K562 (cell line): ENCODE results near the gene NUFIP1. TPM values are rescaled to one million over a fixed set of nuclear protein-coding genes. Genes with fewer than 3 reads are reported as not detected.

Source experiments
- ATAC-seq: fragments of 200-7000 bp; cut with Tn5 transposase; 3 replicates; pipeline ENCODE4 v1.9.1; 2020; ENCODE audit warnings: moderate library complexity
- Bru-seq: library from RNA; stranded (reverse); fragments of 400-500 nt; gene quantifications from one replicate; lab custom pipeline; 2021; lab: Mats Ljungman, UMichigan
- BruChase-seq, 2 experiments: library from RNA; stranded (reverse); fragments of 400-500 nt; gene quantifications; one replicate each; lab custom pipeline; 2021; lab: Mats Ljungman, UMichigan
- BruUV-seq: library from RNA; stranded (reverse); fragments of 400-500 nt; replicated peaks from 2 replicates; lab custom pipeline; 2021; lab: Mats Ljungman, UMichigan
- CTCF ChIA-PET: fragments of 300-600 bp; formaldehyde crosslinking; extraction: SDS; loops from one replicate; lab custom pipeline; 2021; ENCODE audit warnings: low intra/inter-chr PET ratio; lab: Yijun Ruan, JAX
- POLR2A ChIA-PET: fragments of 300-600, 350-650 bp; sonication (Branson Sonifier 250); formaldehyde crosslinking; extraction: SDS; loops from one replicate; lab custom pipeline; 2021; ENCODE audit warnings: antibody characterized with exemption, inconsistent platforms; lab: Yijun Ruan, JAX
- DNase-seq, 4 experiments: peaks; one replicate each; pipeline versions ENCODE4 v3.0.0 to v3.0.0-alpha.2; 2011 to 2018; ENCODE audit warnings: low spot score in 3 of 4, mixed read lengths in 3 of 4; ENCODE audit errors: extremely low read depth in 1 of 4
- FAIRE-seq: peaks from 2 replicates; lab custom pipeline; 2011; peaks lifted over from hg19 to GRCh38; lab: Jason Lieb, UNC
- H2AFZ ChIP-seq: 2 replicates; pipeline ENCODE4 v1.6.0; 2011; ENCODE audit warnings: low read depth, low read length, control low read depth, inconsistent platforms
- H3K27ac ChIP-seq: fragments of 200-600 bp; 3 replicates; pipeline ENCODE4 v1.8.0; 2011; ENCODE audit warnings: low read depth, mild to moderate bottlenecking, control low read depth, inconsistent platforms, low read length, moderate library complexity, mixed read lengths; ENCODE audit errors: extremely low read depth
- H3K27me3 ChIP-seq, 2 experiments: fragments of 300-600 bp in 1 of 2; 2 replicates in 1 of 2; 3 replicates in 1 of 2; pipeline versions ENCODE4 v1.6.0 to v1.8.0; 2011; ENCODE audit warnings: inconsistent platforms in 2 of 2, low read length in 2 of 2, mild to moderate bottlenecking in 1 of 2, mixed read lengths in 1 of 2, moderate library complexity in 1 of 2; ENCODE audit not compliant: control insufficient read depth in 2 of 2, insufficient read depth in 2 of 2
- H3K36me3 ChIP-seq: fragments of 300-600 bp; 3 replicates; pipeline ENCODE4 v1.8.0; 2011; ENCODE audit warnings: mild to moderate bottlenecking, low read length, inconsistent platforms; ENCODE audit not compliant: control insufficient read depth, insufficient read depth
- H3K4me1 ChIP-seq, 2 experiments: fragments of 200-600 bp in 1 of 2; replicated peaks in 1 of 2; 2 replicates in 1 of 2; 3 replicates in 1 of 2; pipeline versions ENCODE4 v1.5.1 to v1.8.0; 2011; ENCODE audit warnings: inconsistent platforms in 2 of 2, low read length in 2 of 2, mild to moderate bottlenecking in 1 of 2, mixed read lengths in 1 of 2, moderate library complexity in 1 of 2; ENCODE audit not compliant: control insufficient read depth in 2 of 2, insufficient read depth in 2 of 2
- H3K4me2 ChIP-seq: 2 replicates; pipeline ENCODE4 v1.6.1; 2011; ENCODE audit warnings: low read length, control low read depth, inconsistent platforms, mixed read lengths; ENCODE audit not compliant: insufficient read depth
- H3K4me3 ChIP-seq: fragments of 200-600 bp; sonication (generic), shearing (Covaris generic); 2 replicates; pipeline ENCODE4 v1.5.1; 2016; ENCODE audit warnings: control low read depth, inconsistent platforms
- H3K79me2 ChIP-seq: fragments of 200-600 bp; 3 replicates; pipeline ENCODE4 v1.8.0; 2011; ENCODE audit warnings: low read length, inconsistent platforms; ENCODE audit not compliant: control insufficient read depth, insufficient read depth
- H3K9ac ChIP-seq, 2 experiments: 2 replicates each; pipeline versions ENCODE4 v1.6.0 to v1.6.1; 2011; ENCODE audit warnings: low read depth in 2 of 2, low read length in 2 of 2, control low read depth in 1 of 2, inconsistent platforms in 1 of 2, mild to moderate bottlenecking in 1 of 2, mixed read lengths in 1 of 2; ENCODE audit not compliant: insufficient read depth in 1 of 2
- H3K9me1 ChIP-seq: one replicate; pipeline ENCODE4 v1.6.0; 2011; ENCODE audit warnings: inconsistent platforms, mild to moderate bottlenecking, low read length, moderate library complexity; ENCODE audit not compliant: control insufficient read depth, insufficient read depth
- H3K9me3 ChIP-seq: replicated peaks from 2 replicates; pipeline ENCODE4 v1.5.1; 2011; ENCODE audit warnings: low read depth, low read length, inconsistent platforms; ENCODE audit not compliant: control insufficient read depth, insufficient read depth
- H4K20me1 ChIP-seq: replicated peaks from 2 replicates; pipeline ENCODE4 v1.6.1; 2011; ENCODE audit warnings: low read length, inconsistent platforms, mixed read lengths; ENCODE audit not compliant: control insufficient read depth, insufficient read depth
- CEBPZ ChIP-seq: fragments of 150-350 bp; IDR thresholded peaks from 2 replicates; pipeline ENCODE4 v1.6.1; 2014; ENCODE audit warnings: low read depth, mild to moderate bottlenecking, low read length, borderline replicate concordance
- CREB3 ChIP-seq: fragments of 450-650 bp; conservative IDR thresholded peaks from 2 replicates; pipeline ENCODE4 v1.6.1; 2016; ENCODE audit warnings: missing genetic modification characterization, low read depth, mild to moderate bottlenecking, missing compliant biosample characterization, moderate library complexity
- MED1 ChIP-seq: sonication (generic); formaldehyde crosslinking; IDR thresholded peaks from 2 replicates; pipeline ENCODE4 v1.8.1; 2023; ENCODE audit warnings: missing genetic modification reagents, borderline replicate concordance
- MXD1 ChIP-seq: fragments of 250-450 bp; sonication (Bioruptor Pico); IDR thresholded peaks from 2 replicates; pipeline ENCODE4 v1.8.0; 2021; ENCODE audit warnings: borderline replicate concordance, mild to moderate bottlenecking, moderate library complexity; ENCODE audit not compliant: poor library complexity, severe bottlenecking
- NELFE ChIP-seq: IDR thresholded peaks from 2 replicates; pipeline ENCODE4 v1.6.1; 2011; ENCODE audit warnings: mild to moderate bottlenecking; ENCODE audit not compliant: insufficient read depth, insufficient read length
- NFE2 ChIP-seq: IDR thresholded peaks from 2 replicates; pipeline ENCODE4 v1.6.1; 2014; ENCODE audit warnings: antibody characterized with exemption, low read depth
- NR2F6 ChIP-seq: fragments of 450-650 bp; formaldehyde crosslinking; IDR thresholded peaks from 2 replicates; pipeline ENCODE4 v1.4.0; 2020; ENCODE audit warnings: mild to moderate bottlenecking
- SMARCC2 ChIP-seq: fragments of 450-650 bp; IDR thresholded peaks from 2 replicates; pipeline ENCODE4 v1.6.1; 2017; ENCODE audit warnings: antibody characterized with exemption, moderate library complexity, mild to moderate bottlenecking, low read depth
- TBP ChIP-seq: optimal IDR thresholded peaks from 2 replicates; pipeline ENCODE3; 2011; ENCODE audit warnings: low read depth, low read length, improper control_type of control experiment
- ZBED1 ChIP-seq: IDR thresholded peaks from 2 replicates; pipeline ENCODE4 v1.6.1; 2014
- WGBS: fragments of 100-300 bp; shearing (Covaris generic); methylation state at CpG from one replicate; pipeline ENCODE4 v1.1.6; 2016; ENCODE audit warnings: low coverage, mixed read lengths; ENCODE audit not compliant: insufficient coverage; ENCODE audit errors: missing lambda C conversion rate; 5-methylcytosine and 5-hydroxymethylcytosine counted together
- in situ Hi-C: fragments of 300-500 bp; cut with MboI; formaldehyde crosslinking; loops from 4 replicates; pipeline ENCODE4 v1.15.0; 2018; ENCODE audit warnings: inconsistent platforms, mixed read lengths
- intact Hi-C: fragments of 100-400 bp; cut with micrococcal nuclease; formaldehyde crosslinking; loops from 2 replicates; pipeline ENCODE4 v1.14.2; 2022
- long read RNA-seq, 3 experiments: library from polyadenylated mRNA in 2 of 3; library from RNA in 1 of 3; unstranded in 2 of 3; stranded (forward) in 1 of 3; transcript quantifications; one replicate each; pipeline ENCODE4 v2.0.0, GENCODE V29; 2019 to 2022
- polyA minus RNA-seq, 3 experiments: library from RNA; depleted of rRNA, polyadenylated mRNA; stranded (reverse); fragments of >200 nt; gene quantifications; 2 replicates each; pipeline ENCODE4 v1.2.3, GENCODE V29; 2011
- polyA plus RNA-seq, 8 experiments: library from polyadenylated mRNA; depleted of rRNA in 4 of 8; stranded (reverse) in 5 of 8; unstranded in 3 of 8; fragments of >200 nt; fragmentation: Nextera tagmentation in 2 of 8; fragmentation: Illumina TruSeq in 1 of 8; extraction: Ambion mirVana in 2 of 8; extraction: Trizol in 1 of 8; gene quantifications; 2 replicates each; pipeline versions ENCODE4 v1.2.1 to v1.2.3, GENCODE V29; 2011 to 2014; ENCODE audit warnings: inconsistent platforms in 1 of 8, missing spikeins in 1 of 8
- total RNA-seq, 7 experiments: library from RNA; depleted of rRNA in 6 of 7; stranded (reverse); fragments of >200 nt in 6 of 7; fragmentation: Illumina TruSeq in 2 of 7; extraction: Trizol in 2 of 7; gene quantifications; 2 replicates each; pipeline versions ENCODE4 v1.2.1 to v1.2.3, GENCODE V29; 2011 to 2021; ENCODE audit warnings: low replicate concordance in 1 of 7

NUFIP1 gene
- 1.2 and 3.2 TPM in 2 replicates for total RNA-seq (2011; cell fraction: chromatin; rRNA removed; ENCODE audit: low replicate concordance)
- total RNA-seq (2011; cell fraction: nucleolus; rRNA removed) = 1.0 and 1.3 TPM in 2 replicates
- 1.8 and 3.2 TPM in 2 replicates for total RNA-seq (2011; cell fraction: nucleoplasm; rRNA removed)
- 2.7 and 4.9 TPM in 2 replicates for total RNA-seq (2014; rRNA removed)
- total RNA-seq (2014; rRNA removed; fragmentation: Illumina TruSeq; extraction: Trizol) = 8.4 and 10.1 TPM in 2 replicates
- 9.3 and 9.4 TPM in 2 replicates for total RNA-seq (2015; rRNA removed; fragmentation: Illumina TruSeq; extraction: Trizol)
- 7.2 and 7.8 TPM in 2 replicates for total RNA-seq (2021)
- polyA plus RNA-seq (2011; rRNA removed) = 1.2 and 2.9 TPM in 2 replicates
- 2.1 and 3.7 TPM in 2 replicates for polyA plus RNA-seq (2011; cell fraction: cytosol; rRNA removed)
- 1.3 and 1.6 TPM in 2 replicates for polyA plus RNA-seq (2011; cell fraction: nucleus; rRNA removed)
- 3.5 and 5.2 TPM in 2 replicates for polyA plus RNA-seq (2012)
- 8.7 and 9.7 TPM in 2 replicates for polyA plus RNA-seq (2014; fragmentation: Illumina TruSeq; extraction: Trizol)
- 1 to 10 TPM; 2.6 TPM for polyA plus RNA-seq (2014; fragmentation: Nextera tagmentation; extraction: Ambion mirVana)
- 3.5 and 4.1 TPM in 2 replicates for polyA plus RNA-seq (2014; rRNA removed)
- 3.3 and 3.6 TPM in 2 replicates for polyA minus RNA-seq (2011; rRNA and poly(A)+ RNA removed)
- polyA minus RNA-seq (2011; cell fraction: cytosol; rRNA and poly(A)+ RNA removed) = 2.3 and 3.6 TPM in 2 replicates
- polyA minus RNA-seq (2011; cell fraction: nucleus; rRNA and poly(A)+ RNA removed) = 1.9 and 2.3 TPM in 2 replicates
- percentile 71 among the genes with signal in this experiment for Bru-seq, nascent RNA
- percentile 72 among the genes with signal in this experiment for BruChase-seq, experiment 1, labeled RNA remaining after a 2-hour chase
- percentile 68 among the genes with signal in this experiment for BruChase-seq, experiment 2, labeled RNA remaining after a 6-hour chase
- long read RNA-seq, experiment 1, transcript NUFIP1-201 (10 exons, 3,492 nt) = major isoform, 21 of 29 reads
- long read RNA-seq, experiment 1, partial matches to known transcripts = 1 of 29 reads
- long read RNA-seq, experiment 1, other reads (novel, unspliced or antisense) = 7 of 29 reads
- long read RNA-seq, experiment 2, partial matches to known transcripts = 6 of 11 reads
- long read RNA-seq, experiment 2, other reads (novel, unspliced or antisense) = 1 of 11 reads
- long read RNA-seq, experiment 3, transcript NUFIP1-201 (10 exons, 3,492 nt) = major isoform, 7 of 19 reads
- long read RNA-seq, experiment 3, partial matches to known transcripts = 12 of 19 reads
- long read RNA-seq, experiment 3, other reads (novel, unspliced or antisense) = 0 of 19 reads

GRCh38 chr13:44989071-44989889 lies at the start of gene NUFIP1, which contains the start of gene GPALPP1:
TSS of gene NUFIP1 (minus strand) at chr13:44989471. CDS start at chr13:44989436, 35 bp downstream.
TSS of gene GPALPP1 (plus strand) at chr13:44989538. CDS start at chr13:44989655, 117 bp downstream.
- DNase-seq (peak; percentile 66 to 90 (median 78)), FAIRE-seq (peak; percentile 98), ATAC-seq (peak; percentile 97)
- ChIA-PET CTCF (no interaction called here), POLR2A (interaction anchor here (0.6 kb wide), 1 partner anchor 15 kb away, joined by 3 read pairs; no protein-coding TSS in a partner anchor)
- peaks cover 0 to 6% of the 10 kb centered on the region in 2 experiments; a peak in 3 of 5 replicates for H3K4me1 ChIP-seq
- H3K36me3 ChIP-seq = peaks cover 15% of the 10 kb centered on the region; the same call in 2 of the 3 replicates
- H3K27me3 ChIP-seq = no peaks in the 10 kb centered on the region
- peak within 1 kb of the TSS; percentile 97 for H3K4me2 ChIP-seq
- in situ Hi-C loops = no loop called here
- H4K20me1 ChIP-seq = 0 out of 2 replicates have a peak, but pooled peaks cover 4% of the 10 kb centered on the region
- intact Hi-C loops = no loop called here
- H3K9me3 ChIP-seq = no peaks in the 10 kb centered on the region
- peak within 1 kb of the TSS; percentile 83 for H3K27ac ChIP-seq
- WGBS = under 1% methylated on average over 42 of the region's 66 CpGs
- peaks cover 64% of the 10 kb centered on the region for H3K79me2 ChIP-seq
- BruUV-seq = TSS peak; percentile 59
- peak within 1 kb of the TSS; percentile 98 for H3K4me3 ChIP-seq
- peak within 1 kb of the TSS; percentile 96 for H2AFZ ChIP-seq
- no peaks in the 10 kb centered on the region for H3K9me1 ChIP-seq
- H3K9ac ChIP-seq = peak within 1 kb of the TSS; percentile 91 to 98
- TF ChIP-seq NELFE (no peak), NFE2 (no peak), MED1 (no peak), SMARCC2 (no peak), CREB3 (no peak), MXD1 (CRISPR knock-in tag) (peak; percentile 76), TBP (peak; percentile 74), ZBED1 (no peak), NR2F6 (CRISPR knock-in tag) (no peak), CEBPZ (no peak)
